ENCODE data around the gene PIK3C2A.

PIK3C2A gene

GRCh38 chr11:17171916-17172315 is 35.9 kb downstream of the PIK3C2A start:
- TF ChIP-seq, protein P1, sequence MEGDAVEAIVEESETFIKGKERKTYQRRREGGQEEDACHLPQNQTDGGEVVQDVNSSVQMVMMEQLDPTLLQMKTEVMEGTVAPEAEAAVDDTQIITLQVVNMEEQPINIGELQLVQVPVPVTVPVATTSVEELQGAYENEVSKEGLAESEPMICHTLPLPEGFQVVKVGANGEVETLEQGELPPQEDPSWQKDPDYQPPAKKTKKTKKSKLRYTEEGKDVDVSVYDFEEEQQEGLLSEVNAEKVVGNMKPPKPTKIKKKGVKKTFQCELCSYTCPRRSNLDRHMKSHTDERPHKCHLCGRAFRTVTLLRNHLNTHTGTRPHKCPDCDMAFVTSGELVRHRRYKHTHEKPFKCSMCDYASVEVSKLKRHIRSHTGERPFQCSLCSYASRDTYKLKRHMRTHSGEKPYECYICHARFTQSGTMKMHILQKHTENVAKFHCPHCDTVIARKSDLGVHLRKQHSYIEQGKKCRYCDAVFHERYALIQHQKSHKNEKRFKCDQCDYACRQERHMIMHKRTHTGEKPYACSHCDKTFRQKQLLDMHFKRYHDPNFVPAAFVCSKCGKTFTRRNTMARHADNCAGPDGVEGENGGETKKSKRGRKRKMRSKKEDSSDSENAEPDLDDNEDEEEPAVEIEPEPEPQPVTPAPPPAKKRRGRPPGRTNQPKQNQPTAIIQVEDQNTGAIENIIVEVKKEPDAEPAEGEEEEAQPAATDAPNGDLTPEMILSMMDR (IDR thresholded peaks at IDR 0.05; ENCODE audit: insufficient read depth, low read length, poor library complexity, severe bottlenecking) = no peak
- no peak overlapping the region for H3K4me3 ChIP-seq (replicated peaks; ENCODE audit: low read depth, low read length)
- H3K36me3 ChIP-seq (ENCODE audit: control insufficient read depth, insufficient read depth, low read length) = no peaks in the 10 kb centered on the region
- no peaks in the 10 kb centered on the region for H3K27me3 ChIP-seq (replicated peaks; ENCODE audit: control insufficient read depth, insufficient read depth, low read length)
- DNase-seq (ENCODE audit: extremely low read depth, insufficient read length) = no peak

GRCh38 chr11:17171343-17171742 is 36.4 kb downstream of the PIK3C2A start:
- H3K4me3 ChIP-seq (replicated peaks; ENCODE audit: low read depth, low read length) = no peak overlapping the region
- no peaks in the 10 kb centered on the region for H3K27me3 ChIP-seq (replicated peaks; ENCODE audit: control insufficient read depth, insufficient read depth, low read length)
- no peak for DNase-seq (ENCODE audit: extremely low read depth, insufficient read length)
- H3K36me3 ChIP-seq (ENCODE audit: control insufficient read depth, insufficient read depth, low read length) = no peaks in the 10 kb centered on the region
- TF ChIP-seq, protein P1 (IDR thresholded peaks at IDR 0.05; ENCODE audit: insufficient read depth, low read length, poor library complexity, severe bottlenecking) = no peak

GRCh38 chr11:17169876-17170275 is 37.9 kb downstream of the PIK3C2A start:
- no peak for DNase-seq (ENCODE audit: extremely low read depth, insufficient read length)
- no peak overlapping the region for H3K4me3 ChIP-seq (replicated peaks; ENCODE audit: low read depth, low read length)
- no peaks in the 10 kb centered on the region for H3K27me3 ChIP-seq (replicated peaks; ENCODE audit: control insufficient read depth, insufficient read depth, low read length)
- TF ChIP-seq, protein P1 (IDR thresholded peaks at IDR 0.05; ENCODE audit: insufficient read depth, low read length, poor library complexity, severe bottlenecking) = no peak
- no peaks in the 10 kb centered on the region for H3K36me3 ChIP-seq (ENCODE audit: control insufficient read depth, insufficient read depth, low read length)

GRCh38 chr11:17165247-17165890 is 42.4 kb downstream of the PIK3C2A start:
- TF ChIP-seq, protein P1 (IDR thresholded peaks at IDR 0.05; ENCODE audit: insufficient read depth, low read length, poor library complexity, severe bottlenecking) = no peak
- Histone ChIP-seq H3K4me3 (replicated peaks; ENCODE audit: low read depth, low read length) (no peak overlapping the region), H3K27me3 (replicated peaks; ENCODE audit: control insufficient read depth, insufficient read depth, low read length) (no peaks in the 10 kb centered on the region), H3K36me3 (ENCODE audit: control insufficient read depth, insufficient read depth, low read length) (no peaks in the 10 kb centered on the region)
- no peak for DNase-seq (ENCODE audit: extremely low read depth, insufficient read length)

- H3K36me3 ChIP-seq (ENCODE audit: control insufficient read depth, insufficient read depth, low read length) = no peaks in the 10 kb centered on the region
- TF ChIP-seq, protein P1 (IDR thresholded peaks at IDR 0.05; ENCODE audit: insufficient read depth, low read length, poor library complexity, severe bottlenecking) = no peak
- no peak for DNase-seq (ENCODE audit: extremely low read depth, insufficient read length)
- no peak overlapping the region for H3K4me3 ChIP-seq (replicated peaks; ENCODE audit: low read depth, low read length)
- H3K27me3 ChIP-seq (replicated peaks; ENCODE audit: control insufficient read depth, insufficient read depth, low read length) = no peaks in the 10 kb centered on the region
Measured at GRCh38 chr11:17164361-17165246, 43.2 kb downstream of the PIK3C2A start.

Measured in GM06990 (cell line).